H1 (cell line): ENCODE measurements around the gene SH3GL1. TPM values are rescaled to one million over a fixed set of nuclear protein-coding genes. Genes with fewer than 3 reads are reported as not detected.

Source experiments
- polyA plus RNA-seq, 7 experiments: library from polyadenylated mRNA; depleted of rRNA in 3 of 7; stranded (reverse) in 5 of 7; unstranded in 2 of 7; fragments of >200 nt in 5 of 7; fragments of 200-250 nt in 2 of 7; gene quantifications; 1 replicate in 5 of 7; 2 replicates in 1 of 7; 4 replicates in 1 of 7; pipeline versions ENCODE4 v1.2.1 to v1.2.3, GENCODE V29; 2011 to 2013; ENCODE audit warnings: missing spikeins in 2 of 7, mixed read lengths in 2 of 7
- total RNA-seq: library from RNA; stranded (reverse); fragmentation: NEBNext Ultra II Directional; extraction: Animal tissue kit (Norgen Biotek cat#: 25700); gene quantifications from 2 replicates; pipeline ENCODE4 v1.2.1, GENCODE V29; 2021
- TF ChIP-seq, protein P1 (sequence below): fragments of 300-600 bp; sonication (generic); IDR thresholded peaks from 2 replicates; pipeline ENCODE4 v1.7.1; 2012; ENCODE audit warnings: low read length, moderate library complexity, mild to moderate bottlenecking, inconsistent platforms; ENCODE audit not compliant: insufficient replicate concordance
- TF ChIP-seq, protein P2 (sequence below): IDR thresholded peaks from 2 replicates; pipeline ENCODE4 v1.6.1; 2012; ENCODE audit warnings: inconsistent platforms

SH3GL1 gene
- total and polyA plus RNA-seq, 2 of the 8 experiments (the other 6 are each of a cell fraction or from before 2014, with no cell fraction given): 81.5 to 102 TPM

DNA sequence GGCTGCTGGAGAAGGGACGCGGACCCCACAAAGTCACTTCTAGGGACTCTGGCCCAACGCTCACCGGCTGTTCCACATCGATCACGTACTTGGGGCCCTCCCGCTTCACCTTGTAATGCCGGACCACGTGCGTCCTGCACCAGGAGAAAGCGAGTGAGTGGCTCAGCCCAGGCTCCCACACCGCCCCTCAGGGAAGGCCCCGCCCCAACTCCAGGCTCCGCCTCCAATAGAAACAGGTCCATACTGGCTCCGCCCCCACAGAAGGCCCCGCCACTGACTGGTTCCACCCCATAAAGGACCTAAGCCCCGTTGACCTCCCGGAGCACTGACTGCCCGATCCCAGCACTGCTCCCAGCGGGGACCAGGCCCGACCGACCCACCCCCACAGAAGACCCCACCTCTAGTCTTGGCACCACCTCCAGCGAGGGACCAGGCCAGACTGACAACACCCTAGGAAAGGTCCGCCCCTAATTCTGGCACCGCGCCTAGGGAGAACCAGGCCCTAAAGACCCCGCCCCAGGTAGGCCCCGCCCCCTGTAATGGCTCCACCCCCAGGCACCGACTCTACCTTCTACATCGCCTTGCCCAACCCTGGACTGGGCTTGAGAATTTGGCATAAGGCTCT, 73.0 kb downstream of the SH3GL1 start (continued):
- TF ChIP-seq, protein P1, sequence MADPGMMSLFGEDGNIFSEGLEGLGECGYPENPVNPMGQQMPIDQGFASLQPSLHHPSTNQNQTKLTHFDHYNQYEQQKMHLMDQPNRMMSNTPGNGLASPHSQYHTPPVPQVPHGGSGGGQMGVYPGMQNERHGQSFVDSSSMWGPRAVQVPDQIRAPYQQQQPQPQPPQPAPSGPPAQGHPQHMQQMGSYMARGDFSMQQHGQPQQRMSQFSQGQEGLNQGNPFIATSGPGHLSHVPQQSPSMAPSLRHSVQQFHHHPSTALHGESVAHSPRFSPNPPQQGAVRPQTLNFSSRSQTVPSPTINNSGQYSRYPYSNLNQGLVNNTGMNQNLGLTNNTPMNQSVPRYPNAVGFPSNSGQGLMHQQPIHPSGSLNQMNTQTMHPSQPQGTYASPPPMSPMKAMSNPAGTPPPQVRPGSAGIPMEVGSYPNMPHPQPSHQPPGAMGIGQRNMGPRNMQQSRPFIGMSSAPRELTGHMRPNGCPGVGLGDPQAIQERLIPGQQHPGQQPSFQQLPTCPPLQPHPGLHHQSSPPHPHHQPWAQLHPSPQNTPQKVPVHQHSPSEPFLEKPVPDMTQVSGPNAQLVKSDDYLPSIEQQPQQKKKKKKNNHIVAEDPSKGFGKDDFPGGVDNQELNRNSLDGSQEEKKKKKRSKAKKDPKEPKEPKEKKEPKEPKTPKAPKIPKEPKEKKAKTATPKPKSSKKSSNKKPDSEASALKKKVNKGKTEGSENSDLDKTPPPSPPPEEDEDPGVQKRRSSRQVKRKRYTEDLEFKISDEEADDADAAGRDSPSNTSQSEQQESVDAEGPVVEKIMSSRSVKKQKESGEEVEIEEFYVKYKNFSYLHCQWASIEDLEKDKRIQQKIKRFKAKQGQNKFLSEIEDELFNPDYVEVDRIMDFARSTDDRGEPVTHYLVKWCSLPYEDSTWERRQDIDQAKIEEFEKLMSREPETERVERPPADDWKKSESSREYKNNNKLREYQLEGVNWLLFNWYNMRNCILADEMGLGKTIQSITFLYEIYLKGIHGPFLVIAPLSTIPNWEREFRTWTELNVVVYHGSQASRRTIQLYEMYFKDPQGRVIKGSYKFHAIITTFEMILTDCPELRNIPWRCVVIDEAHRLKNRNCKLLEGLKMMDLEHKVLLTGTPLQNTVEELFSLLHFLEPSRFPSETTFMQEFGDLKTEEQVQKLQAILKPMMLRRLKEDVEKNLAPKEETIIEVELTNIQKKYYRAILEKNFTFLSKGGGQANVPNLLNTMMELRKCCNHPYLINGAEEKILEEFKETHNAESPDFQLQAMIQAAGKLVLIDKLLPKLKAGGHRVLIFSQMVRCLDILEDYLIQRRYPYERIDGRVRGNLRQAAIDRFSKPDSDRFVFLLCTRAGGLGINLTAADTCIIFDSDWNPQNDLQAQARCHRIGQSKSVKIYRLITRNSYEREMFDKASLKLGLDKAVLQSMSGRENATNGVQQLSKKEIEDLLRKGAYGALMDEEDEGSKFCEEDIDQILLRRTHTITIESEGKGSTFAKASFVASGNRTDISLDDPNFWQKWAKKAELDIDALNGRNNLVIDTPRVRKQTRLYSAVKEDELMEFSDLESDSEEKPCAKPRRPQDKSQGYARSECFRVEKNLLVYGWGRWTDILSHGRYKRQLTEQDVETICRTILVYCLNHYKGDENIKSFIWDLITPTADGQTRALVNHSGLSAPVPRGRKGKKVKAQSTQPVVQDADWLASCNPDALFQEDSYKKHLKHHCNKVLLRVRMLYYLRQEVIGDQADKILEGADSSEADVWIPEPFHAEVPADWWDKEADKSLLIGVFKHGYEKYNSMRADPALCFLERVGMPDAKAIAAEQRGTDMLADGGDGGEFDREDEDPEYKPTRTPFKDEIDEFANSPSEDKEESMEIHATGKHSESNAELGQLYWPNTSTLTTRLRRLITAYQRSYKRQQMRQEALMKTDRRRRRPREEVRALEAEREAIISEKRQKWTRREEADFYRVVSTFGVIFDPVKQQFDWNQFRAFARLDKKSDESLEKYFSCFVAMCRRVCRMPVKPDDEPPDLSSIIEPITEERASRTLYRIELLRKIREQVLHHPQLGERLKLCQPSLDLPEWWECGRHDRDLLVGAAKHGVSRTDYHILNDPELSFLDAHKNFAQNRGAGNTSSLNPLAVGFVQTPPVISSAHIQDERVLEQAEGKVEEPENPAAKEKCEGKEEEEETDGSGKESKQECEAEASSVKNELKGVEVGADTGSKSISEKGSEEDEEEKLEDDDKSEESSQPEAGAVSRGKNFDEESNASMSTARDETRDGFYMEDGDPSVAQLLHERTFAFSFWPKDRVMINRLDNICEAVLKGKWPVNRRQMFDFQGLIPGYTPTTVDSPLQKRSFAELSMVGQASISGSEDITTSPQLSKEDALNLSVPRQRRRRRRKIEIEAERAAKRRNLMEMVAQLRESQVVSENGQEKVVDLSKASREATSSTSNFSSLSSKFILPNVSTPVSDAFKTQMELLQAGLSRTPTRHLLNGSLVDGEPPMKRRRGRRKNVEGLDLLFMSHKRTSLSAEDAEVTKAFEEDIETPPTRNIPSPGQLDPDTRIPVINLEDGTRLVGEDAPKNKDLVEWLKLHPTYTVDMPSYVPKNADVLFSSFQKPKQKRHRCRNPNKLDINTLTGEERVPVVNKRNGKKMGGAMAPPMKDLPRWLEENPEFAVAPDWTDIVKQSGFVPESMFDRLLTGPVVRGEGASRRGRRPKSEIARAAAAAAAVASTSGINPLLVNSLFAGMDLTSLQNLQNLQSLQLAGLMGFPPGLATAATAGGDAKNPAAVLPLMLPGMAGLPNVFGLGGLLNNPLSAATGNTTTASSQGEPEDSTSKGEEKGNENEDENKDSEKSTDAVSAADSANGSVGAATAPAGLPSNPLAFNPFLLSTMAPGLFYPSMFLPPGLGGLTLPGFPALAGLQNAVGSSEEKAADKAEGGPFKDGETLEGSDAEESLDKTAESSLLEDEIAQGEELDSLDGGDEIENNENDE: no peak
- TF ChIP-seq, protein P2, sequence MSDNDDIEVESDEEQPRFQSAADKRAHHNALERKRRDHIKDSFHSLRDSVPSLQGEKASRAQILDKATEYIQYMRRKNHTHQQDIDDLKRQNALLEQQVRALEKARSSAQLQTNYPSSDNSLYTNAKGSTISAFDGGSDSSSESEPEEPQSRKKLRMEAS: peak; percentile 96
